Adrenal gland (tissue), 12 donors: ENCODE measurements around the gene DOCK10. TPM values are rescaled to one million over a fixed set of nuclear protein-coding genes. Genes with fewer than 3 reads are reported as not detected.
A peak's percentile ranks its signal among the peaks of the same experiment; 100 is the strongest.

ENCODE experiments used
- DNase-seq, 7 donors: peaks; one replicate each; pipeline ENCODE4 v3.0.0-alpha.2; 2019 to 2020
- H3K27ac ChIP-seq, 5 donors: fragments of 200-600 bp; sonication (generic) in 4 of 5; 1 replicate in 3 of 5; 2 replicates in 2 of 5; pipeline versions ENCODE4 v1.5.1 to v1.8.0; 2016 to 2020; ENCODE audit warnings: mild to moderate bottlenecking in 1 of 5
- H3K27me3 ChIP-seq: fragments of 200-600 bp; 2 replicates; pipeline ENCODE4 v1.8.0; 2021
- H3K36me3 ChIP-seq, 2 donors: fragments of 200-600 bp; replicated peaks in 1 of 2; 1 replicate in 1 of 2; 2 replicates in 1 of 2; pipeline versions ENCODE4 v1.5.1 to v1.8.0; 2018 to 2022
- H3K4me1 ChIP-seq, 2 donors: fragments of 200-600 bp; replicated peaks in 1 of 2; 1 replicate in 1 of 2; 2 replicates in 1 of 2; pipeline versions ENCODE4 v1.5.1 to v1.8.0; 2018 to 2021
- H3K4me3 ChIP-seq, 4 donors: fragments of 200-600 bp; sonication (generic) in 3 of 4; one replicate each; pipeline ENCODE4 v1.5.1; 2016 to 2018
- H3K9me3 ChIP-seq, 3 donors: fragments of 200-600 bp; sonication (generic) in 1 of 3; replicated peaks in 1 of 3; 1 replicate in 2 of 3; 2 replicates in 1 of 3; pipeline versions ENCODE4 v1.5.1 to v1.8.0; 2016 to 2021
- POLR2A ChIP-seq, 2 donors: fragments of 450-650 bp; IDR thresholded peaks; one replicate each; pipeline ENCODE4 v1.6.1; 2017; ENCODE audit warnings: antibody characterized with exemption in 2 of 2, mild to moderate bottlenecking in 2 of 2, moderate library complexity in 1 of 2
- WGBS, 4 donors: extraction: QIAGEN DNeasy Blood & Tissue Kit in 2 of 4; methylation state at CpG; one replicate each; pipeline versions ENCODE4 v1.1.5 to v1.1.7; 2013 to 2017; 5-methylcytosine and 5-hydroxymethylcytosine counted together
- intact Hi-C, 2 donors: fragments of 100-400 bp; cut with DNase I; formaldehyde crosslinking; loops; one replicate each; pipeline versions ENCODE4 v1.14.1 to v1.15.0; 2022 to 2023
- polyA plus RNA-seq, 3 donors: library from polyadenylated mRNA; stranded (reverse); fragments of 200-250 nt in 2 of 3; fragments of 350-450 nt in 1 of 3; fragmentation: Illumina TruSeq in 1 of 3; extraction: RNeasy Lipid Tissue Mini Kit (QIAGEN cat#74804) in 1 of 3; gene quantifications; one replicate each; pipeline ENCODE4 v1.2.3, GENCODE V29; 2013 to 2014
- total RNA-seq, 9 donors: library from RNA; depleted of rRNA in 4 of 9; stranded (reverse); fragments of >200 nt in 4 of 9; fragments of 120-200 nt in 1 of 9; fragmentation: NEBNext Ultra II Directional in 1 of 9; extraction: Animal tissue kit (Norgen Biotek cat#: 25700) in 1 of 9; gene quantifications; one replicate each; pipeline versions ENCODE4 v1.1.0 to v1.2.4, GENCODE V29; 2013 to 2023
- TF ChIP-seq, protein P1 (sequence below), 6 experiments: fragments of 450-650 bp in 4 of 6; fragments of 200-600 bp in 2 of 6; sonication (generic) in 1 of 6; IDR thresholded peaks; 1 replicate in 5 of 6; 2 replicates in 1 of 6; pipeline versions ENCODE4 v1.5.1 to v1.8.0; 2016 to 2021; ENCODE audit warnings: antibody characterized with exemption in 6 of 6, mild to moderate bottlenecking in 2 of 6, moderate library complexity in 1 of 6
- donor health status: healthy with polysubstance abuse.
- donor health status: Bipolar disorder and iron deficiency.
- donor health status: DM: yes; HTN: yes; CAD: no.
- donor health status: DM: no; HTN: no; CAD: no.
- donor health status: DM: no; HTN: no; CAD: no.
- donor health status: DM: yes; HTN: yes; CAD: no.

Gene DOCK10
- total and polyA plus RNA-seq, 12 donors: 6.2 to 40.8 (median 20.0) TPM

- Histone ChIP-seq H3K4me3 (peak overlapping the region in 2 of 4 donors; percentile 52 to 64), H3K9me3 (no peaks in the 10 kb centered on the region), H3K4me1 (peaks cover 7 to 8% of the 10 kb centered on the region in 2 donors), H3K27ac (peak overlapping the region in 2 of 5 donors; percentile 61 to 62), H3K36me3 (no peaks in the 10 kb centered on the region), H3K27me3 (no peaks in the 10 kb centered on the region)
- TF ChIP-seq, protein P1, sequence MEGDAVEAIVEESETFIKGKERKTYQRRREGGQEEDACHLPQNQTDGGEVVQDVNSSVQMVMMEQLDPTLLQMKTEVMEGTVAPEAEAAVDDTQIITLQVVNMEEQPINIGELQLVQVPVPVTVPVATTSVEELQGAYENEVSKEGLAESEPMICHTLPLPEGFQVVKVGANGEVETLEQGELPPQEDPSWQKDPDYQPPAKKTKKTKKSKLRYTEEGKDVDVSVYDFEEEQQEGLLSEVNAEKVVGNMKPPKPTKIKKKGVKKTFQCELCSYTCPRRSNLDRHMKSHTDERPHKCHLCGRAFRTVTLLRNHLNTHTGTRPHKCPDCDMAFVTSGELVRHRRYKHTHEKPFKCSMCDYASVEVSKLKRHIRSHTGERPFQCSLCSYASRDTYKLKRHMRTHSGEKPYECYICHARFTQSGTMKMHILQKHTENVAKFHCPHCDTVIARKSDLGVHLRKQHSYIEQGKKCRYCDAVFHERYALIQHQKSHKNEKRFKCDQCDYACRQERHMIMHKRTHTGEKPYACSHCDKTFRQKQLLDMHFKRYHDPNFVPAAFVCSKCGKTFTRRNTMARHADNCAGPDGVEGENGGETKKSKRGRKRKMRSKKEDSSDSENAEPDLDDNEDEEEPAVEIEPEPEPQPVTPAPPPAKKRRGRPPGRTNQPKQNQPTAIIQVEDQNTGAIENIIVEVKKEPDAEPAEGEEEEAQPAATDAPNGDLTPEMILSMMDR (IDR thresholded peaks at IDR 0.05): no peak
- TF ChIP-seq POLR2A (IDR thresholded peaks at IDR 0.05): no peak
- DNase-seq: no peak
- intact Hi-C loops: no loop called here
- WGBS, 4 donors: 13 to 26% (median 16%) methylated on average over 6 to 13 of the region's 13 CpGs
These were observed 516 bp upstream of the DOCK10 start for GRCh38 chr2:225042800-225043167.

GRCh38 chr2:225041207-225041850, 939 bp downstream of the DOCK10 start:
- Histone ChIP-seq H3K4me3 (peak overlapping the region; percentile 10 to 64 (median 36)), H3K4me1 (peaks cover 14 to 15% of the 10 kb centered on the region in 2 donors), H3K36me3 (no peaks in the 10 kb centered on the region), H3K9me3 (no peaks in the 10 kb centered on the region), H3K27me3 (no peaks in the 10 kb centered on the region), H3K27ac (peak overlapping the region in 3 of 5 donors; percentile 18 to 62 (median 38))
- TF ChIP-seq, protein P1 (IDR thresholded peaks at IDR 0.05): no peak
- no peak for TF ChIP-seq POLR2A (IDR thresholded peaks at IDR 0.05)
- peak in 6 of 7 donors; percentile 27 to 60 (median 32) for DNase-seq
- WGBS, 4 donors: 4 to 17% (median 14%) methylated on average over 20 to 27 of the region's 27 CpGs
- intact Hi-C loops: no loop called here

DNA sequence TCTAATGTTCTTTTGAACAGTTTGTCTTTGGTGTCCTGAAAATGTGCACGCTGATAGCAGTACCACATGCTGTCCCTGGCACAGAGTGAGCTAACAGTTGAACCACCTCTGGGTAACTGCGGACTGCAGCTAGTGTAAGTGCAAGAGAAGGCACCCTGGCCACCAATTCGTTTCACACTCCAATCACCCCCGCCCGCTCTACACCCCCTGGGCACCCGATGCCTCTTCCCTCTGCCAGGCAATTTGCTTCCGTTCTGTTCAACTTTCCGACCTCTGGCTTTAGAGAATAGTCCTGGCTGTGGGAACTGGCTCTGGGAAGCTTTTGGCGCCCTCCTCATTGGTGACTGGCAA, 1.4 kb downstream of the DOCK10 start:
- DNase-seq: peak in 4 of 7 donors; percentile 7 to 54 (median 32)
- intact Hi-C loops: no loop called here
- H3K36me3 ChIP-seq: no peaks in the 10 kb centered on the region
- WGBS, 4 donors: 27 to 44% (median 32%) methylated on average over 9 of the region's 9 CpGs
- peak overlapping the region in 2 of 4 donors; percentile 52 to 64 for H3K4me3 ChIP-seq
- peak overlapping the region in 3 of 5 donors; percentile 18 to 62 (median 38) for H3K27ac ChIP-seq
- peaks cover 14 to 15% of the 10 kb centered on the region in 2 donors for H3K4me1 ChIP-seq
- H3K27me3 ChIP-seq: no peaks in the 10 kb centered on the region
- no peaks in the 10 kb centered on the region for H3K9me3 ChIP-seq
- TF ChIP-seq POLR2A (IDR thresholded peaks at IDR 0.05): no peak
- TF ChIP-seq, protein P1 (IDR thresholded peaks at IDR 0.05): no peak

GRCh38 chr2:225040142-225040541, 2.1 kb downstream of the DOCK10 start:
- WGBS, 4 donors: 68 to 72% (median 72%) methylated on average over 5 of the region's 5 CpGs
- H3K27ac ChIP-seq: no peak overlapping the region
- no peaks in the 10 kb centered on the region for H3K9me3 ChIP-seq
- H3K4me1 ChIP-seq: peaks cover 14 to 15% of the 10 kb centered on the region in 2 donors
- intact Hi-C loops: no loop called here
- no peaks in the 10 kb centered on the region for H3K36me3 ChIP-seq
- DNase-seq: no peak
- no peaks in the 10 kb centered on the region for H3K27me3 ChIP-seq
- H3K4me3 ChIP-seq: no peak overlapping the region
- TF ChIP-seq POLR2A (IDR thresholded peaks at IDR 0.05): no peak
- TF ChIP-seq, protein P1 (IDR thresholded peaks at IDR 0.05): no peak
